Motor neuron (in vitro differentiated cells): ENCODE results near the gene PRDM2. TPM values are rescaled to one million over a fixed set of nuclear protein-coding genes. Genes with fewer than 3 reads are reported as not detected.

Experiments
- ATAC-seq, 8 experiments: fragments of 200-7000 bp; cut with Tn5 transposase; replicated peaks in 6 of 8; 2 replicates each; pipeline ENCODE4 v1.8.0; 2021; ENCODE audit warnings: mild to moderate bottlenecking in 8 of 8, moderate library complexity in 8 of 8
- H3K27ac ChIP-seq, 2 donors: fragments of 250-450 bp; sonication (Bioruptor Pico); 2 replicates each; pipeline ENCODE4 v1.9.0; 2021; ENCODE audit warnings: antibody characterized with exemption in 2 of 2, mild to moderate bottlenecking in 2 of 2, moderate library complexity in 1 of 2
- H3K4me1 ChIP-seq, 2 donors: fragments of 250-450 bp; sonication (Bioruptor Pico); replicated peaks in 1 of 2; 2 replicates each; pipeline ENCODE4 v1.6.1; 2021; ENCODE audit warnings: antibody characterized with exemption in 2 of 2, mild to moderate bottlenecking in 2 of 2, moderate library complexity in 1 of 2
- H3K4me3 ChIP-seq, 5 donors: fragments of 250-450 bp; sonication (Bioruptor Pico); 2 replicates each; pipeline ENCODE4 v1.9.0; 2021; ENCODE audit warnings: antibody characterized with exemption in 5 of 5, mild to moderate bottlenecking in 5 of 5, moderate library complexity in 4 of 5
- WGBS, 10 experiments: fragments of 450-650 bp; shearing (Covaris generic); methylation state at CpG; one replicate each; pipeline ENCODE4 v1.0.0; 2022; 5-methylcytosine and 5-hydroxymethylcytosine counted together
- in situ Hi-C, 9 experiments: fragments of 400-800 bp; cut with MboI; loops; one replicate each; pipeline ENCODE4 v1.15.0; 2021; ENCODE audit warnings: low sequenced_read_pairs in 9 of 9, low pct_unique_long_range_greater_than_20kb in 2 of 9; ENCODE audit not compliant: unreplicated experiment in 9 of 9
- total RNA-seq, 8 experiments: library from RNA; unstranded; fragments of 300-600 nt; gene quantifications; 2 replicates each; pipeline versions ENCODE4 v1.2.3 to v1.2.4, GENCODE V29; 2022

Gene PRDM2
- total RNA-seq, 8 experiments from 2014 or later = 10.9 to 63.9 (median 37.1) TPM

DNA sequence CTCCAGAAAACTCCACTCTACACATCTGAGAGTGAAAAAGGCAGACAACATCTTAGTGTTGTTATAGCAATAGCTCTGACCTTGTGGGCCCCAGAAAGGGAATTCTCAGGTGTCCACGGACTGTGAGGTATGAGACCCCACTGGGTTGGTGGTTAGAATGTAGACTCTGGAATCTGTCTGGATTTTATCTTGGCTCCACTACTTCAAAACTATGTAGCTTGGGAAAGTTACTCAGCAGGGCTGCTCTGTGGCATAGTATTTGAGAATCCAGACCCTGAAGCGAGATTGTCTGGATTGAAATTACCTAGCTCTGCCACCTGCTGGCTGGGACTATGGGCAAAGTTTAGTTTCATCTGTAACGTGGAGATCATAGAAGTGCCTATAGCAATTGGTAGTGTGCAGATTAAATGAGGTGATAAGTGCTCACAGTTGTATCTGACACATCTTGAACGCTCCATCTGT, 25.8 kb downstream of the PRDM2 start:
- peak in 2 of 8 experiments; percentile 64 to 69 for ATAC-seq
- in situ Hi-C loops = no loop called here

DNA sequence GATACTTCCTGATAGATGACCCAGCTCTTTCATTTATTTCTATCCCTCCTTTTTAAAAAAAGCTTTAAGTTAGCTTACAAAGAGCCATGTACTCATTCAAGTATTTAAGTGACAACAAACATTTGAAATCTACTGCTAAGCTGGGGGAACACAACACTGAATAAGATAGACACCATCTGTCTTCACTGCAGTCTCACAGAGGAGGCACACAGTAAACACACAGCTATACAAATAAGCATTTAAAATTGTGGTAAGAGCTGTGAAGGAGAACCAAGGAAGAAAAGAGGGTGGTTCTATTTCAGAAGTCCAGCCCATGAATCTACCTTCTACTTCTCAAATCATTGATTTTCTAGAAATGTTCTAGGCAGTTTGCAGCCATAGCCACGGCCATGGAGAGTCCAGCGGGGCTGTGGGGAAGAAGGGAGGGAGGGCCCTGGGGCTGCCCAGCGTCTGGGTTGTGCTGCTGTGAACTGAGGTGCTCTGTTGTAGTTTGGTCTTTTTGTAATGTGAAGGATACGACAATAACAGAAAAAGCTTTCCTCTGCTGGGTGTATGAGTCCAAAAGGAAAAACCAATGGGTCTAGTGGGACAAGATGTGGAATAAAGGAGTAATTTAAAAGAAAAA, 28.2 kb downstream of the PRDM2 start:
- WGBS, 10 experiments = 46 to 88% (median 70%) methylated on average over 1 to 4 of the region's 4 CpGs; no CpG with 5 or more reads in 2 of the 10 experiments
- H3K27ac ChIP-seq = no peak overlapping the region

More for the DNA sequence above, 25.8 kb downstream of the PRDM2 start:
- WGBS, 10 experiments = 60 to 93% (median 80%) methylated on average over 1 to 4 of the region's 4 CpGs; no CpG with 5 or more reads in 4 of the 10 experiments
- H3K27ac ChIP-seq = no peak overlapping the region
- H3K4me3 ChIP-seq = no peak overlapping the region
- H3K4me1 ChIP-seq = peaks cover 0 to 6% of the 10 kb centered on the region in 2 donors

DNA sequence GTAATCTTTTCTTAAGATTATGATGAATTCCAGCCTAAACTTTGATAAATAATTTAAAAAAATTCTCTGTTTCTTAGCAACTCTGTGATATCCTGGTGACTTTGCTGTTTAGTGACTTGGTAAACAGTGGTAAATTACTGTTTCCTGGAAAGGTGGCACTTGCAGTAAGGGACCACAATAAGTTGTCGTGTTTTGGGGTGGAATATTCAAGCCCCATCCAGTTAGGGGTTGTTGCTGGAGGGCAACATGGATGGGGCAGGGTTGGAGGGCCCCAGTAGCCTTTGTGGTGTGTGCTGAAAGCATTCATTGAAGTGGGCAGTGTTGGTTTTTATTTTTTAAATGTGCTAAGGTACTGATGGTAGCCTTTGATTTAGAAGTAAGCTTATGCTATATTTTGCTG, 30.3 kb downstream of the PRDM2 start:
- H3K4me3 ChIP-seq = no peak overlapping the region
- WGBS, 10 experiments = 33 to 100% (median 50%) methylated on average over 1 of the region's 1 CpG; no CpG with 5 or more reads in 5 of the 10 experiments

More for the DNA sequence above, 28.2 kb downstream of the PRDM2 start:
- peak in 5 of 8 experiments; percentile 29 to 66 (median 49) for ATAC-seq
- peaks cover 0 to 6% of the 10 kb centered on the region in 2 donors for H3K4me1 ChIP-seq
- H3K4me3 ChIP-seq = no peak overlapping the region
- in situ Hi-C loops = no loop called here

DNA sequence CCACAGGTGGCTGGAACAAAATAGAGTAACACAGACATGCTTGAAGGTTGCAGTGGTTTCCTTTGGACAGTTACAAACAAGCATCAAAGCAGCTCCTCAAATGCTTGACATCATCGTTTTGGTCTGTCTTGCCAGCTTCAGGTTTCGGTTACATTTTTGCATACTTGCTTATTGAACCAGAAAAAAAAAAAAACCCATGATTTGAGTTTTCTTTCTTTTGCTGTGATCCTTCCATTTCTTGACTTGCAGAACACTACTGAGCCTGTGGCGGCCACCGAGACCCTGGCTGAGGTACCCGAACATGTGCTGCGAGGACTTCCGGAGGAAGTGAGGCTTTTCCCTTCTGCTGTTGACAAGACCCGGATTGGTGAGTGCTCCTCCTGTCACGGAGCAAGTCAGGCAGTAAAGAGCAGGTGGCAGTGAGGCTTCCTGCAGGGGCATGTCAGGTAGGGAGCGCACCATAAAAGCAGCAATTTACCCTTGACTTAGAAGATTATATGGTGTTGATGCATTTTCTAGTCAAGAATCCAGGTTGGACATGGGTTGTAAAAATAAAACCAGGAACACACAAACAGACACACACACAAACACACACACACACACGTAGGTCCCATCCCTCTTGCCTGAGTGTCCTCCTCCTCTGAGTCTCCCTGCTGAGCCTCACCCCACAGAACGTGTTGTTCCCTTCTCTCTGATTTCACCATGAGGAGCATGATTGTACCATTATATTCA, 30.9 kb downstream of the PRDM2 start:
- 17 to 100% (median 88%) methylated on average over 1 to 11 of the region's 12 CpGs for WGBS, 10 experiments
- ATAC-seq = peak in 2 of 8 experiments; percentile 25 to 65

More for the DNA sequence above, 30.3 kb downstream of the PRDM2 start:
- ATAC-seq = peak in 1 of 8 experiments; percentile 8
- Histone ChIP-seq H3K27ac (no peak overlapping the region), H3K4me1 (peaks cover 0 to 6% of the 10 kb centered on the region in 2 donors)
- in situ Hi-C loops = no loop called here

DNA sequence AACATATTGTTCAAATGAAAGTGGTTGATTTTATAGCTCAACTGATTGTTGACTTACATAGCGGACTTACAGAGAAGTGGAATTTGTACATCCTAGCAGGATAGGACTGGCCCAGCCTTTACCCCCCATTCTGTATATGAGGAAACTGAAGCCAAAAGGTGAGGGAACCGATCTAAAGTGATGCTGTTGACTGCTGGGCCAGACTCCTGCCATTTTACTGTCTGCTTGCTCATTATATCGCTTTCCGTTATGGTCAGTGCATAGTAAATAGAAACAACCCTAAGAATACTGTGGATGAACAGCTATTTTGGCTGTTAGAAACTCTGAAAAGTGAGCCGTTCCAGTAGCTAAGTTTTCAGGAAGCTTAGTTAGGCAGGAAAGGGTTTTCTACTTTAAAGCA, 31.9 kb downstream of the PRDM2 start:
- 86 to 100% (median 97%) methylated on average over 1 to 5 of the region's 5 CpGs for WGBS, 10 experiments
- in situ Hi-C loops = no loop called here
- no peak overlapping the region for H3K4me3 ChIP-seq
- peaks cover under 1 to 6% of the 10 kb centered on the region in 2 donors for H3K4me1 ChIP-seq
- ATAC-seq = peak in 1 of 8 experiments; percentile 77
- no peak overlapping the region for H3K27ac ChIP-seq

More for the DNA sequence above, 30.9 kb downstream of the PRDM2 start:
- Histone ChIP-seq H3K27ac (no peak overlapping the region), H3K4me1 (peaks cover 0 to 6% of the 10 kb centered on the region in 2 donors), H3K4me3 (no peak overlapping the region)
- in situ Hi-C loops = no loop called here

DNA sequence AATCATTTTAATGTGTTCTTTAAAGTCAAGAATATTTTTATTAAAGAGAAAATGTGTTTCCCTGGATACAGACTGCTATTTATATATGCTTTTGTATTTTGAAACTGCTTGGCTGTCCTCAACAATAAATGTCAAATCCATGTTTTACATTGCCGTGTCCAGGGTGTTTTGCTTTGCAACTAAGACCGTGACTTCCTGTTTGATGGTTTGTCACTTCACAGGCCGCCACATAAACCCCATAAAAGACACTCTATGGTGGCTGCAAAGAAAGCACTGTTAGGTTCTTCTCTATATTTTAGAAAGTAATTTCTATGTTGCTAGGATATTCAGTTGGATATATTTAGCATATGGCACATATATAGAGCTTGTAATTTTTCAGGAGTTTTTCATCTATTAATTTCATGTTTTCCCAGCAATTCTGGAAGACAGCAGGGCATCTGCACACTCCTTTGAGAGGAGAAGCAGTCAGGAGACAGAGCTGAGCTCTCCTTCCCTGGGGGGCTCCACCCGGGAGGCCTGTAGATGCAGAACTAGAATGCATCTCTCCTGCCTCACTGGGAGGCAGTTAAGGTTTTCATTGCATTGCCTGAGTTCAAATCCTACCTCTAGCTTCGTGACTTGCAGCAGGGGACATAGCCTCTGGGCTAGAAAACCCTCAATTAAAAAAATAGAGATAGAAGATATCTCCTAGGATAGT, 33.1 kb downstream of the PRDM2 start:
- 46 to 95% (median 82%) methylated on average over 2 to 5 of the region's 5 CpGs for WGBS, 10 experiments
- Histone ChIP-seq H3K4me3 (no peak overlapping the region), H3K4me1 (peaks cover 8 to 10% of the 10 kb centered on the region in 2 donors), H3K27ac (no peak overlapping the region)
- in situ Hi-C loops = no loop called here
- ATAC-seq = no peak

DNA sequence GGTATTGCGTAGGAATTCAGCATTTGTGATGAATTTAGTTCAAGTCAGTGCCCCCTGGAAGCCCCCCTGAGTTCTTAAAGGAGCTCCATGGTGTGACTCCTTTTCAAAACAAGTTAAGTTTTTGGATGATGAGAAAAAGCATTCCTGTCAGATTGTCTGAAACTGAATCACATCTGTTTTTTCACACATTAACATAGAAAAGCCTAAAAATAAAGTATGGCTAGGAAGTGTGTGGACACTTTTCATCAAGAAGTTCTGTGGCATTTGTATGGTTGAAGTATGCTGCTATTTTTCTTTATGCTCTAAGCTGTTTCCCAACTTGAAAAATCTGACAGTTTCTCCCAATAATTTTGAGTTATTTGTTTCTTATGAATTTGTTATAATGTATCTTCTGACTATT, 33.7 kb downstream of the PRDM2 start:
- peaks cover 4 to 10% of the 10 kb centered on the region in 2 donors for H3K4me1 ChIP-seq
- no peak overlapping the region for H3K4me3 ChIP-seq
- WGBS, 10 experiments = 22 to 100% (median 100%) methylated on average over 1 of the region's 1 CpG; no CpG with 5 or more reads in 2 of the 10 experiments
- ATAC-seq = peak in 1 of 8 experiments; percentile 14
- no peak overlapping the region for H3K27ac ChIP-seq
- in situ Hi-C loops = no loop called here

DNA sequence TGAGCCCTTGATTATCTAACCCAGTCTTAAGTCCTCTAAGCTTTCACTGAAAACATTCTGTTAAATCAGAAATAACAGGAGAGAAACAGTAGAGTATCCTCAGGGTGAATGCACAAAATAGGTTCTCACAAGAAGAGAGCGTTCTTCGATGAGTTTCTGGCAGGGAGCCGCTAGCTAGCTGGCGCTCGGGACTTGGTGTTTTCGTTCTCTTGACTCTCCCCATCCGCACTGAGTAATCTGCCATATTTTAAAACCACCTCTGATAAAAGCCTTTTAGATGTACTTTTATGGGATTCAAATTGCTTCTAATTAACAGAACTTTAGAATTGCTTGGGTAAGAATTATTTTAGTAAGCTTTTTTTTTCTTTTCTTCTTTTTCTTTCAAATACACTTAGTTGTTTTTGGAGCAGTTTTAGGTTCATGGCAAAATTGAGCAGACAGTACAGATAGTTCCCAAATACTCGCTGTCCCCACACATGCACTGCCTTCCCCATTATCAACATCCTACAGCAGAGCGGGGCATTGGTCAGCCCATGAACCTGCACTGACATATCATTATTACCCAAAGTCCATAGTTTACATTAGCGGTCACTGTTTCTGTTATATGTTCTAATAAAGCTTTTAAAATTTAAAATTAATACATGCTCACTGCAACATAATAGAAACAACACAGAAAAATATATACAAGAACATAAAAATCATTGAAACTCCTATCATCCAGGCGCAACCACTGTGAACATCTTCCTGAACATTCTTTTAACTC, 35.4 kb downstream of the PRDM2 start:
- H3K27ac ChIP-seq = no peak overlapping the region
- H3K4me3 ChIP-seq = no peak overlapping the region
- no peak for ATAC-seq
- WGBS, 10 experiments = 90 to 99% (median 97%) methylated on average over 3 to 11 of the region's 11 CpGs
- H3K4me1 ChIP-seq = peaks cover 4 to 10% of the 10 kb centered on the region in 2 donors
- in situ Hi-C loops = no loop called here

DNA sequence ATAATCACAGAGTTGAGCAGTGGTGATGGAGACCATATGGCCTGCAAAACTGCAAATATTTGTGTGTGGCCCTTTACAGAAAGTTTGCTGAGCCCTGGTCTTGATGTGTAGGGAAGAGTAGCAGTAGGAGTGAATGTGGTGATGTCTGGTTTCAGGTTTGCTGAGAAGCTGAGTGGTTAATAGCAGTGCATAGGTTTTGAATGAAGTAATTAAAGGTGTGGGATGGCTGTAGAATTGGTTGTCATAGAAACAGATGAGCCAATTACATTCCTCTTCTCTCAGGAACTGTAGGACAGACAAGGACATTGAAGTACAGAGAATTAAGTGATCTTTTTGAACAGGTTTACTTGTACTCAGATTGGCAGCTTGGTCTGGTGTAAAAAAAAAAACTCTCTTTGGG, 37.4 kb downstream of the PRDM2 start:
- peak in 6 of 8 experiments; percentile 41 to 78 (median 60) for ATAC-seq
- Histone ChIP-seq H3K27ac (no peak overlapping the region), H3K4me1 (peaks cover 4 to 10% of the 10 kb centered on the region in 2 donors), H3K4me3 (no peak overlapping the region)
- in situ Hi-C loops = no loop called here

DNA sequence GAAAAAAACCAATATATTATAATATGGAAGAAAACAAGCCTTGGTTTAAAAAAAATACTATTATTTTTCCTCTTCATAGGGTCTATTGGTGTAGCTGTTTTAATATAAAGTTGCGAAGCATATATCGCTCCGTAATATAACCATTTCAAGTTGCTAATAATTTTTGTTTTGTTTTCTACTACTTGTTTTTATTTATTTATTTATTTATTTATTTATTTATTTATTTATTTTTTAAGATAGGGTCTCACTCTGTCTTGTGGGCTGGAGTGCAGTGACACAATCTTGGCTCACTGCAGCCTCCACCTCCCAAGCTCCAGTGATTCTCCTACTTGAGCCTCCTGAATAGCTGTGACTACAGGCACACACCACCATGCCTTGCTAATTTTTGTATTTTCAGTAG, 46.4 kb downstream of the PRDM2 start:
- H3K4me3 ChIP-seq = no peak overlapping the region
- WGBS, 10 experiments = 94 to 100% (median 96%) methylated on average over 3 of the region's 3 CpGs; no CpG with 5 or more reads in 1 of the 10 experiments

DNA sequence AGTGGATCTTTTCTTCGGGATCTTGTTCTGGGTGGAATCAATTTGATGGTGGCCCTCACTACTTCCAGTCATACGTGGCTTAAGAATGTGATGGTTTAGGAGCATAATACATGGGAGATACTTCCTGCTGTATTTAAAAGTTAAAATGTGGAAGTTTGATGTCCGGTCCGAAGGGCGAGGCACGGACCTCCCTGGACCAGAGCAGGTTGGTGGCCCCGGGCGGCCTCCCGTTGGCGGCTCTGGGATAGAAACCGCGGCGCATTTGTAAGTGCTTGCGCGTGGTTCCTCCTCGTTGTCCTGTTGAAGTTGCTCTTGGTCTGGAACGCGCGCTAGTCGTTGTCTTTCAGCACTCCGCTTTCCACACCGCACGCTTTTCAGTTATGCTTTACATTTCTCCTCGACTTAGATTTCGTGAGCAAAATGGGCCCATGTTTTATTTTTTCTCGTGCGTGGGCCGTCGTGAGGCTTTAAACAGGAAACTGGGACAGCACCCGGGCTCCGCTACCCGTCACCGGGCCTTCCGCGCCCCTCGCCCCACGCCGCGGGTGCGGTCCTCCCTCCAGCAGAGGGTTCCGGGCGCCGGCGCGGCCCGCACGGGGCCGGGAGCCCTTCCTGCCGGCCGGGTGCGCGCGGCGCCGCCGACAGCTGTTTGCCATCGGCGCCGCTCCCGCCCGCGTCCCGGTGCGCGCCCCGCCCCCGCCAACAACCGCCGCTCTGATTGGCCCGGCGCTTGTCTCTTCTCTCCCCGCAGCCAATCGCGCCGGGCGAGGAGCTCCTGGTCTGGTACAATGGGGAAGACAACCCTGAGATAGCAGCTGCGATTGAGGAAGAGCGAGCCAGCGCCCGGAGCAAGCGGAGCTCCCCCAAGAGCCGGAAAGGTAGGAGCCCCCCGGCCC, 48.9 kb downstream of the PRDM2 start:
- peak overlapping the region; percentile 62 to 82 for H3K27ac ChIP-seq
- peak; percentile 86 to 96 (median 96) for ATAC-seq
- in situ Hi-C loops = no loop called here
- peaks cover 13 to 22% of the 10 kb centered on the region in 2 donors for H3K4me1 ChIP-seq
- H3K4me3 ChIP-seq = peak overlapping the region; percentile 65 to 93 (median 86)
- WGBS, 10 experiments = 2 to 100% (median 6%) methylated on average over 1 to 44 of the region's 83 CpGs

More for the DNA sequence above, 46.4 kb downstream of the PRDM2 start:
- in situ Hi-C loops = no loop called here
- no peak for ATAC-seq
- Histone ChIP-seq H3K27ac (no peak overlapping the region), H3K4me1 (peaks cover 9 to 18% of the 10 kb centered on the region in 2 donors)
